ENCODE measurements around the gene POR.

Gene POR

GRCh38 chr7:75988568-75989499, 73.9 kb downstream of the POR start:
- TF ChIP-seq FOXM1 (IDR thresholded peaks at IDR 0.05; ENCODE audit: borderline replicate concordance), result no peak
- no peak for TF ChIP-seq LEF1 (IDR thresholded peaks at IDR 0.05; ENCODE audit: borderline replicate concordance)
- no peak for TF ChIP-seq ZNF384 (IDR thresholded peaks at IDR 0.05)
- no peak for TF ChIP-seq L3MBTL2 (conservative IDR thresholded peaks at IDR 0.05)
- TF ChIP-seq HDGF (IDR thresholded peaks at IDR 0.05; ENCODE audit: borderline replicate concordance), result no peak
- TF ChIP-seq SP1 (IDR thresholded peaks at IDR 0.05), result no peak
- no peak for TF ChIP-seq NFRKB (IDR thresholded peaks at IDR 0.05)
- TF ChIP-seq CTBP1 (IDR thresholded peaks at IDR 0.05; ENCODE audit: borderline replicate concordance), result no peak
- no peak for TF ChIP-seq PKNOX1 (IDR thresholded peaks at IDR 0.05)
- TF ChIP-seq FOXK2 (IDR thresholded peaks at IDR 0.05), result no peak
- no peak for TF ChIP-seq FOXA1 (IDR thresholded peaks at IDR 0.05)
- no peak for TF ChIP-seq TARDBP (IDR thresholded peaks at IDR 0.05)
- no peak for TF ChIP-seq ELF4 (IDR thresholded peaks at IDR 0.05)
- no peak for TF ChIP-seq BHLHE40 (IDR thresholded peaks at IDR 0.05; ENCODE audit: borderline replicate concordance)
- no peak for TF ChIP-seq SUZ12 (IDR thresholded peaks at IDR 0.05)
- no peak for TF ChIP-seq ARNT (IDR thresholded peaks at IDR 0.05)
- ChIA-PET CTCF (no interaction called here), POLR2A (interaction anchor here (1.1 kb wide), 1 partner anchor 75 kb away, joined by 4 read pairs; no protein-coding TSS in a partner anchor)
- DNase-seq (ENCODE audit: extremely low spot score), result no peak

GRCh38 chr7:75989500-75990388, 74.8 kb downstream of the POR start:
- CTCF ChIA-PET, result no interaction called here
- TF ChIP-seq ZNF384 (IDR thresholded peaks at IDR 0.05), result no peak
- TF ChIP-seq ELF4 (IDR thresholded peaks at IDR 0.05), result no peak
- TF ChIP-seq SP1 (IDR thresholded peaks at IDR 0.05), result no peak
- TF ChIP-seq HDGF (IDR thresholded peaks at IDR 0.05; ENCODE audit: borderline replicate concordance), result no peak
- no peak for TF ChIP-seq NFRKB (IDR thresholded peaks at IDR 0.05)
- no peak for TF ChIP-seq PKNOX1 (IDR thresholded peaks at IDR 0.05)
- TF ChIP-seq L3MBTL2 (conservative IDR thresholded peaks at IDR 0.05), result no peak
- no peak for TF ChIP-seq CTBP1 (IDR thresholded peaks at IDR 0.05; ENCODE audit: borderline replicate concordance)
- no peak for TF ChIP-seq TARDBP (IDR thresholded peaks at IDR 0.05)
- TF ChIP-seq FOXK2 (IDR thresholded peaks at IDR 0.05), result no peak
- TF ChIP-seq FOXM1 (IDR thresholded peaks at IDR 0.05; ENCODE audit: borderline replicate concordance), result no peak
- no peak for TF ChIP-seq LEF1 (IDR thresholded peaks at IDR 0.05; ENCODE audit: borderline replicate concordance)
- no peak for TF ChIP-seq ARNT (IDR thresholded peaks at IDR 0.05)
- TF ChIP-seq BHLHE40 (IDR thresholded peaks at IDR 0.05; ENCODE audit: borderline replicate concordance), result no peak
- TF ChIP-seq SUZ12 (IDR thresholded peaks at IDR 0.05), result no peak
- TF ChIP-seq FOXA1 (IDR thresholded peaks at IDR 0.05), result no peak
- no peak for DNase-seq (ENCODE audit: extremely low spot score)
- POLR2A ChIA-PET, result interaction anchor here (1.1 kb wide), 1 partner anchor 75 kb away, joined by 4 read pairs; no protein-coding TSS in a partner anchor

- ChIA-PET CTCF (interaction anchor here (0.8 kb wide), 1 partner anchor 22 kb away, joined by 3 read pairs; no protein-coding TSS in a partner anchor), POLR2A (no interaction called here)
- DNase-seq (ENCODE audit: extremely low spot score), result no peak
- TF ChIP-seq FOXA1 (IDR thresholded peaks at IDR 0.05) (no peak), PKNOX1 (IDR thresholded peaks at IDR 0.05) (no peak), SUZ12 (IDR thresholded peaks at IDR 0.05) (no peak), ARNT (IDR thresholded peaks at IDR 0.05) (no peak), HDGF (IDR thresholded peaks at IDR 0.05; ENCODE audit: borderline replicate concordance) (no peak), ELF4 (IDR thresholded peaks at IDR 0.05) (no peak), FOXM1 (IDR thresholded peaks at IDR 0.05; ENCODE audit: borderline replicate concordance) (no peak), BHLHE40 (IDR thresholded peaks at IDR 0.05; ENCODE audit: borderline replicate concordance) (no peak), CTBP1 (IDR thresholded peaks at IDR 0.05; ENCODE audit: borderline replicate concordance) (no peak), SP1 (IDR thresholded peaks at IDR 0.05) (no peak), LEF1 (IDR thresholded peaks at IDR 0.05; ENCODE audit: borderline replicate concordance) (no peak), L3MBTL2 (conservative IDR thresholded peaks at IDR 0.05) (no peak), ZNF384 (IDR thresholded peaks at IDR 0.05) (no peak), TARDBP (IDR thresholded peaks at IDR 0.05) (no peak)
These were observed 76.7 kb downstream of the POR start for GRCh38 chr7:75991531-75992082.

- TF ChIP-seq NFRKB (IDR thresholded peaks at IDR 0.05) (no peak), TARDBP (IDR thresholded peaks at IDR 0.05) (no peak), ZNF384 (IDR thresholded peaks at IDR 0.05) (no peak), L3MBTL2 (conservative IDR thresholded peaks at IDR 0.05) (no peak), FOXK2 (IDR thresholded peaks at IDR 0.05) (no peak), LEF1 (IDR thresholded peaks at IDR 0.05; ENCODE audit: borderline replicate concordance) (no peak), PKNOX1 (IDR thresholded peaks at IDR 0.05) (no peak), BHLHE40 (IDR thresholded peaks at IDR 0.05; ENCODE audit: borderline replicate concordance) (no peak), ARNT (IDR thresholded peaks at IDR 0.05) (no peak)
- no peak for DNase-seq (ENCODE audit: extremely low spot score)
- POLR2A ChIA-PET, result interaction anchor here (1.3 kb wide), 1 partner anchor 77 kb away, joined by 5 read pairs; the partner anchor contains the start of gene POR
- CTCF ChIA-PET, result interaction anchor here (0.8 kb wide), 1 partner anchor 22 kb away, joined by 3 read pairs; no protein-coding TSS in a partner anchor
These were observed 77.3 kb downstream of the POR start for GRCh38 chr7:75992083-75992755.
